GM21723 (cell line): ENCODE measurements around the gene AGAP2.
"Not testable (repeated sequence)": the region's sequence is repeated elsewhere in the genome, so short reads cannot be mapped to it uniquely, and the experiment has no call there.

Experiments used
- ATAC-seq: cut with Tn5 transposase; IDR thresholded peaks from one replicate; pipeline ENCODE4 v1.9.1; 2021; ENCODE audit warnings: mild to moderate bottlenecking, moderate library complexity; ENCODE audit not compliant: unreplicated experiment

The AGAP2 gene

DNA sequence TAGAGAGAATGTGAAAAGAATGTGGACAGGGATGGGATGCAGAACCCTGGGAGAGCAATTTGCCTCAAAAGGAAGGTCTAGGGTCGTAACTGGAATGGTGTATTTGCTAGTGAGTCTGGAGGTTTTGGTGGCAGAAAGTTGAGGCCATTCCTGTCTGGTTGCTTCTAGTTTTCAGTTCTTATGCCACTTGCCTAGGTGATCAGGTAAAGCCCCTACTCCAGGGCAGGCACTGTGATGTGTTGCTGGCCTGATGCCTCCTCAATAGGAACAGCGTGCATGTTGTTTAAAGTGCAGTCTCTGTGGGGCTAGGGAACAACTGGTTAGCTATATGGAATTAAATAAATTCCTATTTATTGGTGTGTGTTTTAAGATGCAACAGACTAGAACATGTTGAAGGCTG, 38.2 kb downstream of the AGAP2 start:
- ATAC-seq, result no peak

DNA sequence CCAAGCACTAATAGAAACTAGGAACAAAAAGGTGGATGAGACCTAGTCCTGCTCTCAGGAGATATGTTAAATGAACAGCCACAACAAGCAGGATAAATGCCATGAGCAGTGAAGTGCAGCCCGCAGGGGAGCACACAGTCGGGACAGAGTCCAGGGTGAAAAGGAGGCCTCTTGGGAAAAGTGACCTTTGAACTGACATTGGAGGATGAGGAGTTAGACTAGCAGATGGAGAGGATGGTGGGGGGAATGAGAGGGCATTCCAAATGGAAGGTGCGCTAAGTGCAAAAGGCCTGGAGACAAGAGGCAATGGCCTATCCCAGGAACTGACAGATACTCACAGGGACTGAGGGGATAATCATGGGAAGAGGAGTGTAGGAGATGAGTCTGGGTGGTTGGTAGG, 40.1 kb downstream of the AGAP2 start:
- no peak for ATAC-seq

DNA sequence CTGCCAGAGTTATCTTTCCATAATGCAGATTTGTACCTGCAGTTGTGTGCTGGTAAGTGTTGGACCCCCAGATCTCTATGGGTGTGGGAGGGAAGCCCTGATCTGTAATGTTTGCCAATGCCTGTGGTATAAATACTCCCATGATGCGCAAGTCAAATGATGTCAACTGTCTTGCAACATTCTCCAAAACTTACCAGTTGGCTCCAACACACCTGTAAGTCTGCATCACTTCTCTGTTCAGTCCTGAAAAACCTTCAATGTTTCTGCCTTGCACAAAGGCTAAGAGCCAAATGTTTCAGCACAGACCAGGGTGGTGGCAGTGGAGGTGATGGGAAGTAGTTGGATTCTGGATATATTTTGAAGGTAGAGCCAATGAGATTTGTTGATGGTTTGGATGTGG, 41.5 kb downstream of the AGAP2 start:
- no peak for ATAC-seq

DNA sequence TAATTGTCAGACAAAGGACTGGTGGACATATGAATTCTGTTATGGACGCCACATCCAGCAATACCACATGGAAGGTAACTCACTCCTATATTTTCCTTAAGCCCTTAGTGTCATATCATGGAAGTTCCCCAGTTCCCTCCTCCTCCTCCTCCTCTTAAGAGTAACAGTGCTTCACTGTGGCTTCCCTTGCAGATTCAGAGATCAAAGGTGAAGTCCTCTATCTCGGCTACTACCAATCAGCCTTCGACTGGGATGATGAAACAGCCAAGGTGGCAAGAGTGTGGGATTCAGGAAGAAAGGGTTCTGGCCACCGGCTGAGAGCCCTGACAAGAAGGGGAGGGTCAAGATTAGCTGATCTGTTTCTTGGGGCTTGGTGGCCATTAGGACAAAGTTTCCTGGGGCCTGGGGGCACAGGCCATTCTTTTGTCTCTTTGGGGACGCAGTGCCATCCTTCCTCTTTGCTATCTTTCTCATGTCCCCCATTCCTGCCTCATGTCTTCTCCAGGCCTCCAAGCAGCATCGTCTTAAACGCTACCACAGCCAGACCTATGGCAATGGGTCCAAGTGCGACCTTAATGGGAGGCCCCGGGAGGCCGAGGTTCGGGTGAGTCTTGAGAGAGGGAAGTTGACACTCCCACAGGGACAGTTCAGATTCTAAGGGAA, 42.6 kb downstream of the AGAP2 start:
- ATAC-seq, result no peak

DNA sequence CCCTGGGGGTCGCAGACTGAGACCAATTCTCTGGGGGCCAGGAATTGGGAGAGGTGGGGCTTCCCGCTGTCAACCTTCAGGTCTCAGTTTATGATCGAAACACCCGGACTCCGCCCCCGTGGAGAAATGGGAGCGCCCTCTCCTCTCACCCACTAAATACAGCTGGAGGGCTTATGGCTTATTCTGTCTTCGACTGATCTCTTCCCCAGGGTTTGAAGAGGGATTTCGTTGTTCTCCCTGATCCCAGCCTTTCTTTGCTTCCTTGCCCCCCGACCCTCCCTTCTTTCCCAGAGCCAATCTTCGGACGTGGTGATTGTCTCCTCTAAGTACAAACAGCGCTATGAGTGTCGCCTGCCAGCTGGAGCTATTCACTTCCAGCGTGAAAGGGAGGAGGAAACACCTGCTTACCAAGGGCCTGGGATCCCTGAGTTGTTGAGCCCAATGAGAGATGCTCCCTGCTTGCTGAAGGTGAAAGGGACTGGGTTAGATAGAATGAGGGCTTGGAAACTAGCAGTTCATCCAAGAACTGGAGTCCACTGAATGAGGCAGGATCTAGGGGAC, 44.0 kb downstream of the AGAP2 start:
- peak; percentile 11 for ATAC-seq

DNA sequence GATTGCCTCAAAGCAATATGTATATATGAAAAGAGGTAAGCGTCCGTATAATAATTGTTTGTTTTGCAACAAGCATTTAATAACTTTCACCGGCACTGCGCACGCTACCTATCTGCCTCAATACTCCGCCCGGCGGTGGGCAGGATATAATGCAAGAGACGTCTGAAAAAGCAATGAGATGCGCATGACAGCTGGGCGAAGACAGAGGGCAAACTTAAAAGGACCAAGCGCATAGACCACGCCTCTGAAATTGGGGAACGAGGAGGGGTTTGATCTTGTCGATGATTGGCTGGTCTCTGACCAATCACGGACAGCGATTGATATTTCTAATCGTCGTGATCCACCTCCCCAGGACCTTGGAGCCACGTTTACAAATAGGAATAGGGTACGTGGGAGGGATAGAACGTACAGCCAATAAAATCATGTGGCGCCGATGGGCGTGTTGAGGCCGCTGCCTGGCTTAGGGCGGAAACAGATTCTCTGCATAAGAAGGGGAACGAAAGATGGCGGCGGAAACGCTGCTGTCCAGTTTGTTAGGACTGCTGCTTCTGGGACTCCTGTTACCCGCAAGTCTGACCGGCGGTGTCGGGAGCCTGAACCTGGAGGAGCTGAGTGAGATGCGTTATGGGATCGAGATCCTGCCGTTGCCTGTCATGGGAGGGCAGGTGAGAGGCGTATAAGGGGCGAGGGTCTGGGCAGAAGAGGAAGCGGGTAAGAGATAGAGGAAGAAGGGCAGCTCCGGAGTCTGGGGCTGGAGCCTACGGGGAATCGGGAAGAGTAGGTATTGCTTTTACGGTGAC, 44.7 kb downstream of the AGAP2 start, which contains the start of gene OS9:
TSS of gene OS9 (plus strand) at position 474 of the 800 bp plus-strand sequence. CDS start at position 504, 30 bp downstream.
- peak; percentile 98 for ATAC-seq

DNA sequence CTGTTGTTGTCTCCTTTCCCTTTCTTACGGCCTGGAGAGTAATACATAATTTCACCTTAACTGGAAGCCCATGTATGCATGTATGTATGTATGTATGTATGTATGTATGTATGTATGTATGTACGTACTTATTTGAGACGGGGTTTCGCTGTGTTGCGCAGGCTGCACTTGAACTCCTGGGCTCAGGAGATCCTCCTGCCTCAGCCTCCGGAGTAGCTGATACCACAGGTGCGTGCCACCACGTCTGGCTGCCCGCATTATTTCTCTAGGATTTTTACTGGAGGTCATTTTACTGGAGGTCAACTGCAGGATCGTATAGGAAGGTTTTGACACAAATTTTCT, 45.3 kb downstream of the AGAP2 start:
- ATAC-seq, result no peak

DNA sequence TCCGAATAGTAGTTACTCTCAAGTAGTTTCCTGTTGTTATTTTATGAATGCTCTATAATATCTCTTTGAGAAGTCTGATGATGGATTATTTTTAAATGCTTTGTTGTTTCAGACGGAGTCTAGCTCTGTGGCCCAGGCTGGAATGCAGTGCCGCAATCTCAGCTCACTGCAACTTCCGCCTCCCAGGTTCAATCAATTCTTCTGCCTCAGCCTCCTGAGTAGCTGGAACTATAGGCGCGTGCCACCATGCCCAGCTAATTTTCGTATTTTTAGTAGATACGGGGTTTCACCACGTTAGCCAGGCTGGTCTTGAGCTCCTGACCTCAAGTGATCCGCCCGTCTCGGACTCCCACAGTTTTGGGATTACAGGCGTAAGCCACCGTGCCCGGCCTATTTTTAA, 46.0 kb downstream of the AGAP2 start:
- no peak for ATAC-seq

DNA sequence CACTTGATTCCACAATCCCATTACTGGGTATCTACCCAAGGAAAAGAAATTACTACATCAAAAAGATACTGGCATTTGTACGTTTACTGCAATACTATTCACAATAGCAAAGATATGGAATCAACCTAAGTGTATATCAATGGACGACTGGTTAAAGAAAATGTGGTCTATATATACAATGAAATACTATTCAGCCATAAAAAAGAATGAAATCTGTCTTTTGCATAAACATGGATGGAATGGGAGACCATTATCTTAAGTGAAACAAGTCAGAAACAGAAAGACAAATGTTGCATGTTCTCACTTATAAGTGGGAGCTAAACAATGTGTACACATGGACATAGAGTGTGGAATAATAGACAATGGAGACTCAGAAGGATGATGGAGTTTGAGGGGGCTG, 49.6 kb downstream of the AGAP2 start:
- ATAC-seq, result no peak

DNA sequence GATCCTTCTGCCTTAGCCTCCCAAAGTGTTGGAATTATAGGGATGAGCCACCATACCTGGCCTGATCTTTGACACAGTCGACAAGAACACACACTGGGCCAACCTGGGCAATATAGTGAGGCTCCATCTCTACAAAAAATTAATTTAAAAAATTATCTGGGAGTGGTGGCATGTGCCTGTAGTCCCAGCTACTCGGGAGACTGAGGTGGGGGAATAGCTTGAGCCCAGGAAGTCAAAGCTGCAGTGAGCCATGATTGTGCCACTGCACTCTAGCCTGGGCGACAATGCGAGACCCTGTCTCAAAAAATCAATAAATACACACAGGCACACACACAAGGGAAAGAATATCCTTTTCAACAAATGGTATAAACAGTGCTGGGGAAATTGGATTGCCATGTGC, 50.7 kb downstream of the AGAP2 start:
- no peak for ATAC-seq

DNA sequence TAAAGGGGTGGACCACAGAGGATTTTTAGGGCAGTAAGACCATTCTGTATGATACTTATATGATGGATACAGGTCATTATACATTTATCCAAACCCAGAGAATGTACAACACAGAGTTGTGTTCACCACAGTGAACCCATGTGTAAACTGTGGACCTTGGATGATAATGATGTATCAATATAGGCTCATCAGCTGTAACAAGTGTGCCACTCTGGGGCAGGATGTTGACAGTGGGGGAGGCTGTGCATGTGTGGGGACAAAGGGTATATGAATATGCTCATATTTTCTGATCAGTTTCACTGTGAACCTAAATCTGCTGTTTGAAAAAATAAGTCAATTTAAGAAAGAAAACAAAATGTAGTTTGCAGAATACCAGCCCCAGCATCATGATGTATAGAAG, 58.8 kb downstream of the AGAP2 start:
- no peak for ATAC-seq

DNA sequence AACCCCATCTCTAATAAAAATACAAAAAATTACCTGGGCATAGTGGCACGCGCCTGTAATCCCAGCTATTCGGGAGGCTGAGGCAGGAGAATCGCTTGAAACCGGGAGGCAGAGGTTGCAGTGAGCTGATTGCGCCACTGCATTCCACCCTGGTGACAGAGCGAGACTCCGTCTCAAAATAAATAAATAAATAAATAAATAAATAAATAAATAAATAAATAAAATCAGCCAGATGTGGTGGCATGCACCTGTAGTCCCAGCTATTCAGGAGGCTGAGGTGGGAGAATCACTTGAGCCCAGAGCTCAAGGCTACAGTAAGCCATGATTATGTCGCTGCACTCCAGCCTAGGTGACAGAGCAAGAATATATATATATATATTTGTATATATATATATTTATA, 60.6 kb downstream of the AGAP2 start:
- not testable (repeated sequence) for ATAC-seq

DNA sequence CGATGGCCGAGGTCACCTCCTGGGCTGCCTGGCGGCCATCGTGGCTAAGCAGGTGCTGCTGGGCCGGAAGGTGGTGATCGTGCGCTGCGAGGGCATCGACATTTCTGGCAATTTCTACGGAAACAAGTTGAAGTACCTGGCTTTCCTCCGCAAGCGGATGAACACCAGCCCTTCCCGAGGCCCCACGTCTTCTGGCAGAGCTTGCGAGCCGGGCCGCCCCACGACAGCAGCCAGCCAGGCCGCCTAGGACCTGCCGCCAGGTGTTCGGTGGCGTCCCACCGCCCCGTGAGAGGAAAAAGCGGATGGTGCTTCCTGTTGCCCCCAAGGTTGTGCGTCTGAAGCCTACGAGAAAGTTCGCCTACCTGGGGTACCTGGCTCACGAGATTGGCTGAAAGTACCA, 63.9 kb downstream of the AGAP2 start:
- ATAC-seq, result no peak
